NOMO-1 treated with dmso at 0.1 percent for 144 hours (cell line): Measurements from ENCODE around the gene PSMD12.
"Not testable (repeated sequence)": the region's sequence is repeated elsewhere in the genome, so short reads cannot be mapped to it uniquely, and the experiment has no call there.

Source experiments
- DNase-seq: peaks from one replicate; lab custom pipeline; 2025; ENCODE audit not compliant: unreplicated experiment; lab: John Stamatoyannopoulos, UW

PSMD12 gene

GRCh38 chr17:67315865-67316264 is 50.5 kb downstream of the PSMD12 start:
- DNase-seq = no peak

- DNase-seq = no peak
Observed at GRCh38 chr17:67312265-67312664, 54.1 kb downstream of the PSMD12 start.

- DNase-seq = no peak
Observed at GRCh38 chr17:67311575-67311974, 54.8 kb downstream of the PSMD12 start.

GRCh38 chr17:67310406-67310805 is 56.0 kb downstream of the PSMD12 start:
- DNase-seq = no peak

GRCh38 chr17:67305446-67306235 is 60.7 kb downstream of the PSMD12 start:
- not testable (repeated sequence) for DNase-seq

GRCh38 chr17:67297454-67297960 is 68.9 kb downstream of the PSMD12 start:
- DNase-seq = no peak

- no peak for DNase-seq
Observed at GRCh38 chr17:67294451-67295199, 71.8 kb downstream of the PSMD12 start.

- peak; percentile 83 for DNase-seq
Observed at GRCh38 chr17:67293251-67294203, 72.8 kb downstream of the PSMD12 start.

- DNase-seq = no peak
Observed at GRCh38 chr17:67290711-67291291, 75.6 kb downstream of the PSMD12 start.

GRCh38 chr17:67290244-67290643 is 76.1 kb downstream of the PSMD12 start:
- DNase-seq = no peak

GRCh38 chr17:67289181-67289876 is 77.0 kb downstream of the PSMD12 start:
- no peak for DNase-seq
